Measurements from ENCODE around the gene STEAP1B. TPM values are rescaled to one million over a fixed set of nuclear protein-coding genes. Genes with fewer than 3 reads are reported as not detected.

STEAP1B gene
- total RNA-seq, 1 experiment from 2014 or later = 3.2 TPM

GRCh38 chr7:22546769-22547168 lies 46.8 kb upstream of the STEAP1B start:
- no peak for TF ChIP-seq CTCF (conservative IDR thresholded peaks at IDR 0.05)
- H3K4me1 ChIP-seq (ENCODE audit: insufficient read depth, low read length) = no peaks in the 10 kb centered on the region; the same call in 1 of the 2 replicates
- no peak overlapping the region for H3K4ac ChIP-seq (ENCODE audit: low read depth, low read length)
- no peaks in the 10 kb centered on the region; the same call in 1 of the 2 replicates for H3K27me3 Mint-ChIP-seq (ENCODE audit: low read depth)
- no peaks in the 10 kb centered on the region for H3K9me3 Mint-ChIP-seq
- H3T11ph ChIP-seq (ENCODE audit: low read length) = no peak overlapping the region
- no peak overlapping the region for H3K4me2 ChIP-seq (ENCODE audit: insufficient read depth, insufficient read length, low read length)
- peaks cover 12 to 16% of the 10 kb centered on the region in 2 experiments for H3K4me1 Mint-ChIP-seq
- no peaks in the 10 kb centered on the region for H3K27me3 ChIP-seq (ENCODE audit: insufficient read depth, low read length)
- H3K56ac ChIP-seq (ENCODE audit: insufficient read length, low read depth, low read length) = no peak overlapping the region
- H2BK12ac ChIP-seq (ENCODE audit: insufficient read length, low read depth, low read length) = no peak overlapping the region
- no peak overlapping the region for H3K27ac ChIP-seq (ENCODE audit: insufficient read length, low read depth, low read length)
- no peak overlapping the region for H3K23ac ChIP-seq (ENCODE audit: insufficient read length, low read depth, low read length)
- H4K20me1 ChIP-seq (ENCODE audit: control insufficient read depth, insufficient read depth, insufficient read length) = no peaks in the 10 kb centered on the region
- no peaks in the 10 kb centered on the region for H3K79me1 ChIP-seq (ENCODE audit: insufficient read depth, low read depth, low read length, poor library complexity, severe bottlenecking)
- H4K5ac ChIP-seq (ENCODE audit: insufficient read length, low read depth, low read length) = no peak overlapping the region
- H3K9me3 ChIP-seq (ENCODE audit: control insufficient read depth, low read depth, low read length) = no peaks in the 10 kb centered on the region
- no peak overlapping the region for H3K27ac Mint-ChIP-seq
- H2BK5ac ChIP-seq (ENCODE audit: insufficient read length, low read length) = no peak overlapping the region
- no peaks in the 10 kb centered on the region for H3K23me2 ChIP-seq (ENCODE audit: insufficient read length, low read depth, low read length, poor library complexity, severe bottlenecking)
- no CpG with 5 or more reads among the region's 3 CpGs for WGBS (ENCODE audit: extremely low coverage, insufficient read length, low lambda C conversion rate)
- no peak overlapping the region for H2AK5ac ChIP-seq (ENCODE audit: insufficient read length, low read length)
- H3K4me3 Mint-ChIP-seq = no peak overlapping the region
- H4K8ac ChIP-seq (replicated peaks; ENCODE audit: insufficient read length, low read depth, low read length) = no peak overlapping the region
- DNase-seq = no peak
- no peak overlapping the region for H3K9ac ChIP-seq (ENCODE audit: extremely low read depth, insufficient read length, low read length)
- no peak overlapping the region for H2BK120ac ChIP-seq (ENCODE audit: low read depth, low read length, poor library complexity, severe bottlenecking)
- H3K14ac ChIP-seq (ENCODE audit: insufficient read depth, low read length) = no peak overlapping the region
- H3K18ac ChIP-seq (ENCODE audit: insufficient read length, low read depth, low read length) = no peak overlapping the region
- no peak overlapping the region for H2AFZ ChIP-seq (ENCODE audit: low read length)
- H2BK20ac ChIP-seq (ENCODE audit: low read depth, low read length, poor library complexity, severe bottlenecking) = no peak overlapping the region
- no peaks in the 10 kb centered on the region for H3K79me2 ChIP-seq (ENCODE audit: insufficient read depth, low read length)
- H3K36me3 Mint-ChIP-seq (ENCODE audit: insufficient read depth in 1 of 3, low read depth in 3 of 3) = no peaks in the 10 kb centered on the region
- H2BK15ac ChIP-seq (ENCODE audit: low read depth, low read length) = no peak overlapping the region
- H4K91ac ChIP-seq (ENCODE audit: insufficient read length, low read depth, low read length) = no peak overlapping the region
